Nephron progenitor cell (in vitro differentiated cells): ENCODE results near the gene GPATCH3.
A peak's percentile ranks its signal among the peaks of the same experiment; 100 is the strongest.
"Not testable (repeated sequence)": the region's sequence is repeated elsewhere in the genome, so short reads cannot be mapped to it uniquely, and the experiment has no call there.

Experiments used
- DNase-seq: peaks from one replicate; pipeline ENCODE4 v3.0.0; 2021
- H3K27ac Mint-ChIP-seq: 2 replicates; pipeline ENCODE4 v1.8.0; 2021; ENCODE audit warnings: mild to moderate bottlenecking, moderate library complexity, mixed read lengths
- H3K27me3 Mint-ChIP-seq: 2 replicates; pipeline ENCODE4 v1.8.0; 2021; ENCODE audit warnings: mild to moderate bottlenecking, low read depth, mixed read lengths; ENCODE audit not compliant: poor library complexity
- H3K36me3 Mint-ChIP-seq: 2 replicates; pipeline ENCODE4 v1.8.0; 2021; ENCODE audit warnings: low read depth, mixed read lengths
- H3K4me1 Mint-ChIP-seq: 2 replicates; pipeline ENCODE4 v1.8.0; 2021; ENCODE audit warnings: mixed read lengths
- H3K4me3 Mint-ChIP-seq: 2 replicates; pipeline ENCODE4 v1.8.0; 2021; ENCODE audit warnings: mild to moderate bottlenecking, moderate library complexity, mixed read lengths
- H3K9me3 Mint-ChIP-seq: 2 replicates; pipeline ENCODE4 v1.8.0; 2021; ENCODE audit warnings: mild to moderate bottlenecking, moderate library complexity, mixed read lengths
- TF ChIP-seq, protein P1 (sequence below): fragments of 200-600 bp; sonication (generic); IDR thresholded peaks from 2 replicates; pipeline ENCODE4 v1.5.0; 2021; ENCODE audit warnings: antibody characterized with exemption

GPATCH3 gene

DNA sequence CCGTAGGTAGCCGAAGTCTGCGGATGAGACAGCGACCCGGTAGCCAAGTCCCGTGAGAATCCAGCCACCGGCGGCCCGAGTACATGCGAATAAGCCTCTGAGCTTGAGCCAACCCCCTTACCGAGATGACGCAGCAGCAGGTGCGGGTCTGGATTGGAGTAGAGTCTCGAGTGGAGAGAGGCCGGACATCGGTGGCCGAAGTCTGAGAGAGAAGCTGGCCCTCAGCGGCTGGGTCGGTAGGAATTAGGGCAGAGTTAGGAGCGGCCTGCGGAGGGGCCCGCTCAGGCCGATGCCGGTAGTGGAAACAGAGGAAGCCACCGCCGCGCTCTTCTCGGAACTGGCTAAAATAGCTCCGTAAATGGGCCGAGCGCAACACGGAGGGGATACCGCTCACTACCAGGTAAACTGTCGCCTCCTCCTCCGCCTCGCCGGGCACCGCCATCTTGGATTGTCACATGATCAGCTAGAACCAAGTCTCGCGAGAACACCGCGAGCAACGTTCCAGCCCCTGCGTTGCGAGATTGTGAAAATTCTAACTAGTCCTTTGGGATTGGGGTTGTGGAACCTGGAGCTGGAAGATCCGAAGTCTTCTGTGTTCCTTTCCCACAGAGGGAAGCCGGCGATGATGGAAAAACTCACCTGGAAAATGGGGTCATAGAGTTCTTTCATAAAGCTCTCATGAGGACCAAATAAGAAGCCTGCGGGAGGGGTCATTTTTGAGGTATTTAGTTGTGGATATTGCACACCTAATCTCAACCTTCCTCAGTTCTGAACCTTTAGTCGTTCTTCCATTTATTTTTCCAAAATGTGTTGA is at the start of gene GPATCH3:
Gene GPATCH3, minus strand, starts transcription at position 467 of the 814 bp plus-strand sequence. Its CDS starts 25 bp downstream, at position 442.
- TF ChIP-seq, protein P1, sequence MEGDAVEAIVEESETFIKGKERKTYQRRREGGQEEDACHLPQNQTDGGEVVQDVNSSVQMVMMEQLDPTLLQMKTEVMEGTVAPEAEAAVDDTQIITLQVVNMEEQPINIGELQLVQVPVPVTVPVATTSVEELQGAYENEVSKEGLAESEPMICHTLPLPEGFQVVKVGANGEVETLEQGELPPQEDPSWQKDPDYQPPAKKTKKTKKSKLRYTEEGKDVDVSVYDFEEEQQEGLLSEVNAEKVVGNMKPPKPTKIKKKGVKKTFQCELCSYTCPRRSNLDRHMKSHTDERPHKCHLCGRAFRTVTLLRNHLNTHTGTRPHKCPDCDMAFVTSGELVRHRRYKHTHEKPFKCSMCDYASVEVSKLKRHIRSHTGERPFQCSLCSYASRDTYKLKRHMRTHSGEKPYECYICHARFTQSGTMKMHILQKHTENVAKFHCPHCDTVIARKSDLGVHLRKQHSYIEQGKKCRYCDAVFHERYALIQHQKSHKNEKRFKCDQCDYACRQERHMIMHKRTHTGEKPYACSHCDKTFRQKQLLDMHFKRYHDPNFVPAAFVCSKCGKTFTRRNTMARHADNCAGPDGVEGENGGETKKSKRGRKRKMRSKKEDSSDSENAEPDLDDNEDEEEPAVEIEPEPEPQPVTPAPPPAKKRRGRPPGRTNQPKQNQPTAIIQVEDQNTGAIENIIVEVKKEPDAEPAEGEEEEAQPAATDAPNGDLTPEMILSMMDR, result no peak
- peak within 1 kb of the TSS; percentile 99 for H3K4me3 Mint-ChIP-seq
- peak; percentile 87 for DNase-seq
- peaks cover 14% of the 10 kb centered on the region for H3K36me3 Mint-ChIP-seq
- H3K27ac Mint-ChIP-seq, result peak within 1 kb of the TSS; percentile 99
- peaks cover 13% of the 10 kb centered on the region for H3K27me3 Mint-ChIP-seq
- H3K4me1 Mint-ChIP-seq, result peaks cover 31% of the 10 kb centered on the region
- peaks cover 4% of the 10 kb centered on the region for H3K9me3 Mint-ChIP-seq

DNA sequence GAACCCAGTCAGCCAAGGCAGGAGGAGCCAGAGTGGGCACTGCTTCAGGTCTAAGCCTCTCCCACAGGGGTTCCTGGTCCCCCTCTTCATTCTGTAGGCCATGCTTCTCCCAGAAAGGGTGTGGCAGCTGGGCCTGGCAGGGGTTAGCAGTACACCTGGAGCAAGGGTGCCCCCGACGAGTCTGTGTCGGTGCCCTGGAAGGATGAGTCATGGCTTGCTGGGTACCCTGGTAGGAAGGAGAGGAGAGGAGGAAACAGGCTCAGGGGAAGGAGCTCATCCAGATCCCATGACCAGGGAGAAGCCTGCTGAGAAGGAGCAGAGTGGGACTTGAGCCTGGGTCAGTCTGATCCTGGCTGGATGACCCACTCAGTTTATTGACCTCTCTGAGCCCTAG is 49.7 kb upstream of the GPATCH3 start:
- Mint-ChIP-seq H3K9me3 (no peaks in the 10 kb centered on the region), H3K27me3 (peaks cover 20% of the 10 kb centered on the region), H3K4me3 (no peak overlapping the region), H3K36me3 (peaks cover 30% of the 10 kb centered on the region), H3K4me1 (peaks cover 38% of the 10 kb centered on the region), H3K27ac (no peak overlapping the region)
- no peak for DNase-seq
- TF ChIP-seq, protein P1, result no peak

- peak overlapping the region; percentile 48 for H3K27ac Mint-ChIP-seq
- peaks cover 16% of the 10 kb centered on the region for H3K27me3 Mint-ChIP-seq
- peaks cover 40% of the 10 kb centered on the region for H3K4me1 Mint-ChIP-seq
- no peak for DNase-seq
- H3K4me3 Mint-ChIP-seq, result no peak overlapping the region
- H3K9me3 Mint-ChIP-seq, result no peaks in the 10 kb centered on the region
- TF ChIP-seq, protein P1, result no peak
- H3K36me3 Mint-ChIP-seq, result peaks cover 33% of the 10 kb centered on the region
Observed at GRCh38 chr1:26949266-26949925, 49.1 kb upstream of the GPATCH3 start.

DNA sequence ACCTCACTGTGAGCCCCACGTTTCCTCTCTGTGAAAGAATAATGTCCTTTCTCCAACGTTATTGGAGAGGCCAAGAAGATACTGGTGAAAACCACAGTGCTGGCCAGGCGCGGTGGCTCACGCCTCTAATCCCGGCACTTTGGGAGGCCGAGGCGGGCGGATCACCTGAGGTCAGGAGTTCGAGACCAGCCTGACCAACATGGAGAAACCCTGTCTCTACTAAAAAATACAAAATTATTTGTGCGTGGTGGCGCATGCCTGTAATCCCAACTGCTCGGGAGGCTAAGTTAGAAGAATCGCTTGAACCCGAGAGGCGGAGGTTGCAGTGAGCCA is 48.4 kb upstream of the GPATCH3 start:
- not testable (repeated sequence) for DNase-seq, H3K4me3 Mint-ChIP-seq, H3K9me3 Mint-ChIP-seq, H3K27ac Mint-ChIP-seq
- Mint-ChIP-seq H3K36me3 (peaks cover 40% of the 10 kb centered on the region), H3K4me1 (peaks cover 40% of the 10 kb centered on the region), H3K27me3 (peaks cover 11% of the 10 kb centered on the region)

GRCh38 chr1:26946270-26946669 is 46.0 kb upstream of the GPATCH3 start:
- Mint-ChIP-seq H3K27me3 (peaks cover 9% of the 10 kb centered on the region), H3K36me3 (peaks cover 58% of the 10 kb centered on the region), H3K27ac (peak overlapping the region; percentile 74), H3K9me3 (no peaks in the 10 kb centered on the region), H3K4me1 (peaks cover 40% of the 10 kb centered on the region), H3K4me3 (peak overlapping the region; percentile 71)
- TF ChIP-seq, protein P1, result no peak
- no peak for DNase-seq

DNA sequence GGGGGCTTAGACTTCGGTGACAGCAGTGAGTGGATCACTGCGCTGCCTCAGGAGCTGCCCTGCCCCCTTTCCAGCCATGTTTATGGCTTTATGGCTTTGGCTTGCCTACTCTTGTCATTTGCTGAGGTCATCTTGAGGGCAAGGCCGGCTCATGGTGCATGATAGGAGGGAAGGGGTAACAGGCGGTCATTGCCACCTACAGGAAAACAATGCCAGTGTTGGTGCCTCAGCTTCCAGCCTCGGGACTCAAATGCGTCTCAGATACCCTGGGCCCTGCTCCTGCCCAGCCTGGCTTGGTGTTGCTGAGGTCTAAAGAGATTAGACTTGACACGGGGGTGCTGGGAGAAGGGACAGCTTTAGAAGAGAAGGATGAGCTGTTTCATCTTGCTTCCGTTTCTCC is 45.5 kb upstream of the GPATCH3 start:
- Mint-ChIP-seq H3K27ac (peak overlapping the region; percentile 74), H3K9me3 (no peaks in the 10 kb centered on the region), H3K4me1 (peaks cover 37% of the 10 kb centered on the region), H3K27me3 (peaks cover 7% of the 10 kb centered on the region), H3K4me3 (peak overlapping the region; percentile 71), H3K36me3 (peaks cover 61% of the 10 kb centered on the region)
- DNase-seq, result peak; percentile 25
- TF ChIP-seq, protein P1, result no peak
